HG03159 (cell line): ENCODE results near the gene PTPRR.

ENCODE experiments used
- ATAC-seq: cut with Tn5 transposase; IDR thresholded peaks from one replicate; pipeline ENCODE4 v1.9.1; 2021; ENCODE audit warnings: mild to moderate bottlenecking, moderate library complexity; ENCODE audit not compliant: unreplicated experiment

Gene PTPRR

GRCh38 chr12:70652451-70652850 lies 268.1 kb downstream of the PTPRR start:
- no peak for ATAC-seq

DNA sequence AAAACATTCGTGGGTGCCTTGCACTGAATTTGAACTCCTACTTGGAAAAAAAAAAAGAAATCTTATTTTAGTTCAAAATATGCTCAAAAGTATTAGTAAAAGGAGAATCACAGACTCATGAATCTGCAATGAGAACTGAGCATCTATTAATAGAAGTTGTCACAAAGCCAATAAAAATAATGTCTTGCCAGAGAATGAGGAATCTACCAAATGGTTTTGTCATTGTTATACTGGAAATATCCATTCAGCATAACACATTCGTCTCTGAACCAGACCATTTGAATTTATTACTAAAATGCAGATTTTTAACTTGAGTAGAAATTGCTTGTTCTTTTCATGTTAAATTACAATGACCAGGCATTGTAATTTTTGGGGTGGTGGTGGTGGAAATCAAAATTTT lies 271.7 kb downstream of the PTPRR start:
- ATAC-seq: no peak

DNA sequence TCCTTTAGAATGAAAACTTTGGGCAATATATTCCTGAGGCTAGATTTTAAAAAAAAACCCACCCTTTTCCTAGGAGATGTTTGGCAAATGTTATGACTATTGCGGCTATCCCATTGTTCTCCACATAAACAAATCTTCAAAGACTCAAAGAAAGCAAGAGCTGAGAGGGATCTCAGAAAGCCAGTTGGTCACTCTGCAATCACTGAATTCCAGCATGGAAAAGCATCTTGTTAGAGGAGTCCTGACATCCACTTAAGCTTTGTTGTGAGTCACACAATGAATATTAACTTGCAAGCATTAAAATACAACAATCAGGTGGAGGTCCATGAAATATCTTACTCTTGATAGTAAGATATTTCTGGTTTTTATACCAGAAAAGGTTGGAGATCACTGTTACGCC lies 272.3 kb downstream of the PTPRR start:
- ATAC-seq: no peak

DNA sequence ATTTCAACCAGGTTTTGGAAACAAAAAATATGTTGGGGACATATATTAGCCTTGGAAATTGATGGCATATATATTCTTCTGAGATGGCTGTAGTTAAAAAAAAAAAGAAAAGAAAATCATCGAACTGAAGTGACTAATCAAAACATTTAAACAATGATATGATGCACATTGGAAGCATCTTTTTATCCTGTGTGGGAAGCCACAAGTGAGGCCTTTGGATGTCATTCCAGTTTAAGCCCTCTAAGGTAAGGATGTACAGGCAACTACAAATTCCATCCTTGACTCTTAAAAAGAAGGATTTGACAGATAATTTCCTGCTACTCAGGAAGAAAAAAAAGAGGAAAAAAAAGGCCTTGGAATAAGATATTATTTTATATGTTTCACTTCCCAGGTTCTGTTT lies 273.7 kb downstream of the PTPRR start:
- no peak for ATAC-seq

DNA sequence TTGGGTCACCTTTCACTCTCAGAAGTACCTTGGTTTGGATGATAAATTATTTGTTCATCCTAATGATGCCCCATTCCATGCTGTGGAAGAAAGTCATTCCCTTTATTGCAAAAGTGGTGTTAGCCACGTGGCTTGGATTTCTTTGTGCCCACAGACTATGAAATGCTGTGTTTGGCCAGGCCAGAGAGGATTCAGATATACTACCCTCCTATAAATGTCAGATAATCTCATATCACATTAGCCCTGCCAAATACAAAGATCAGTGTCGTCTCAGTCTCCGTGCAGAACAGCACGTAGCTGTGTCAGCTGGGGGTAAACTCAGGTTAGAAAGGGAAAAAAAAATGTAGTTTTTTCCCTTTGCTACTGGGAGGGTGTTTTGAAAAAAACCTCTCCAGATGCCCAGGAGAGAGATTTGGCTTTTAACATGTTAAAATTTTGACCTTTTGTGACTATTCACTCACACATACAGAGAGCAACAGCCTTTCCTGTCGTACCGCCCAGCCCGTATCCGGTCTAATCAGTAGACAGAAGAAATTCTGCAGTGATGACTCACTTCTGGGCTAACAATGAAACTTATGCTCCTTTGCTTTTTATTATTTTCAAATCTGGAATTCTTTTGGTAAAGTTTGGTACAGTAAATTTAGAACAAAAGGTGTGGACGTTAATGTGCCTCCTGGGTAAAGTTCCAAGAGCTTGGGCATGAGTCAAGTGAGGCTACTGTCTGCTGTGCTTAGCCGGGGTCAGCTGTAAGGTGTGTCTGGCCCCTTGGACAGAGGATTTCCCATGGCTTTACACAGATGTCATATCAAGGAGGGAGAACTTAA lies 274.8 kb downstream of the PTPRR start:
- no peak for ATAC-seq

- ATAC-seq: no peak
Observed at GRCh38 chr12:70644861-70645260, 275.7 kb downstream of the PTPRR start.

DNA sequence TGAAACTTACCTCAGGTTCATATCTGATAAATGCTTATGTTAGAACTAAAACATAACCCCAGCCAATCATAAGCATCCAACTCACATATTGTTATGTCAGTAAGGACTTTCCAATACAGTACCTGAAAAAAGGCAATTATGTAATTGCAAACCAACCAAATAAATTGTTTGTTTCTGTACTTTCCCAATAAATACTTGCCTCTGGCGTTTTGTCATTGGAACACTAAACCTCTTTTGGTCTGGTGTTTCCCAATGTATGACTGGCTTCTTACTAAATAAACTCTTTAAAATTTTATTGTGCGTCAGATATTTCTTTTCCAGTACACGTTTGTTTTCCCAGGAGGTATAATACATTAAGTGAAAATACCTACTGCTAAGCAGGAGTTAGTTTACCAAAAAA lies 276.6 kb downstream of the PTPRR start:
- no peak for ATAC-seq

GRCh38 chr12:70641691-70642090 lies 278.8 kb downstream of the PTPRR start:
- no peak for ATAC-seq

DNA sequence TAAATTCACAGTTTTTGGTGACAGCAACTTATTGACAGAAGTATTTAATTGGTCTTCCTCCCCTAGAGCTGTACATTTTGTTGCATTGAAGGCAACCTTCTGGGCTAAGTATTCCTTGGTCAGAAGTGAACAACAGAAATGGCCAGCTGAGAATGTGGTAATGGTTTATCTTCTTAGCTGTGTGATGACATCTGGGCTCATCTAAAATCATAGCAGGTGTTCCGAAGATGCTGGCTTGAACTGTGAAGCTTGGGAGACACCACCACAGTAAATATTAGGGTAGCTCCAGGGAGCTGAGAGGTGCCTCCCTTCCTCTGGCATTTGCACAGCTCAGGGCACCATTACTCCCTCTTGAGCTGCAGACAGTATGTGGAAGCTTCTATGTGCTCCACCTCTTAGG lies 279.6 kb downstream of the PTPRR start:
- no peak for ATAC-seq

DNA sequence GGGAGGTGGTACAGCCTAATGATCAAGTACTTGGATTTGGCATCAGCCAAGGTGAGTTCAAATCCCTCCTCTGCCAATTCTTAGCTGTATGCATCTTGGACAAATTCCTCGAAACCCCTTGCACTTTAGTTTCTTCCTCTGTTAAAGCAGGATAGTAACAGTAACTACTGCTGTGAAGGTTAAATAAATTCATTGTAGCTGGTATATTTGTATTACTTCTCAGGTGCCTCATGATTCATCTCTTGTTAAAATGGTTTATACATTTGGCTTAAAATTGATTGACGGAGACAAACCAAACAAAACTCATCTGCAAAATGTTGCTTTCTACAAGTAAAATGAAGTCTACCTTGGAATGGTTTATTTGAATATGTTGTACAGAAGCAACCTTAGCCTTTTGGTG lies 281.0 kb downstream of the PTPRR start:
- ATAC-seq: no peak

- no peak for ATAC-seq
Observed at GRCh38 chr12:70638639-70639360, 281.7 kb downstream of the PTPRR start.

- ATAC-seq: no peak
Observed at GRCh38 chr12:70637303-70638085, 283.0 kb downstream of the PTPRR start, which contains the start of gene PTPRB. Gene PTPRB (minus strand): TSS chr12:70637429. CDS start chr12:70637395, 34 bp downstream.

DNA sequence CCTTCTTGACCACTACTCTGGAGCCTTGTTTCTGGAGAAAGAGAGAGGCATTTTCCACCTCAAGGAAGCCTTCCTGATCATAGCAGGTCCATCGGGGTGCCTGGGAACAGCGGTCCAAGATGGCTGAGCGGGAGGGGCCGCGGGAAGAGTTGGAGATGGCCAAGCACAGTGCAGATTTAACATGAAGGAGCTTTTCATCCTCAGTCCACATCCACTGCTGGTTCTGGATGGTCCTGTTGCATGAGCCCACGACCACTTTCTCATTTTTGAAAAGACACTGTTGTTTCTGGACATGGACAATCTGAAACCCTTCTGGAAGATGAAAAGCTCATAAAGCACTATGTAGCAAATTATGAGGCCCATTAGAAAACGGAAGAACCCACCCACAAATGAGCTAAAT lies 284.8 kb downstream of the PTPRR start:
- no peak for ATAC-seq

- ATAC-seq: no peak
Observed at GRCh38 chr12:70628701-70629480, 291.6 kb downstream of the PTPRR start.

DNA sequence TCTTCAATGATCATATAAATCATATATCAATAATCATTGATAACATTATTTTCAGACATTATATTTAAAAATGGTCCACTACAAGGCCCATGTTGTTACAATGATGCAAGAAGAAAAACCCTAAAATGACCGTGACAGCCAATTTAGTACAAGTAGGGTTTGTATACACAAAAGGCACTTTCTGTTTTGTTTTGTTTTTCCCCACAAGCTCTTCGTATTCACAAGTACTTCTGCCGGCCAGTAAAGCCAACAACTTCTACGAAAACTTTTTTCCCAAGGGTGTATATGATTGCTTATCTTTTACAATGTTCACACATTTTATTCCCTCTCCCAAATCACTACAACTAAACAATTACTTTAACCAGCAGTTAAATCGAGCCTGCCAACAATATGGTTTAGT lies 292.9 kb downstream of the PTPRR start:
- no peak for ATAC-seq

- ATAC-seq: no peak
Observed at GRCh38 chr12:70626180-70626579, 294.4 kb downstream of the PTPRR start.

GRCh38 chr12:70619471-70620152 lies 300.9 kb downstream of the PTPRR start:
- ATAC-seq: no peak

GRCh38 chr12:70618371-70618770 lies 302.2 kb downstream of the PTPRR start:
- ATAC-seq: no peak

GRCh38 chr12:70617450-70617849 lies 303.1 kb downstream of the PTPRR start:
- no peak for ATAC-seq
